Kidney (tissue), 14 donors: ENCODE results near the gene EXOC7. TPM values are rescaled to one million over a fixed set of nuclear protein-coding genes. Genes with fewer than 3 reads are reported as not detected.

Experiments used
- DNase-seq, 5 donors: peaks; one replicate each; pipeline ENCODE4 v3.0.0-alpha.2; 2013 to 2020
- FAIRE-seq: peaks from 2 replicates; lab custom pipeline; 2012; peaks lifted over from hg19 to GRCh38; lab: Jason Lieb, UNC
- H3K27ac ChIP-seq, 2 donors: one replicate each; pipeline ENCODE4 v1.7.0; 2013; ENCODE audit warnings: low read depth in 2 of 2, low read length in 2 of 2, inconsistent platforms in 1 of 2
- H3K27me3 ChIP-seq: one replicate; pipeline ENCODE4 v1.7.1; 2013; ENCODE audit warnings: low read length, inconsistent platforms; ENCODE audit not compliant: control insufficient read depth, insufficient read depth
- H3K36me3 ChIP-seq, 3 donors: one replicate each; pipeline versions ENCODE4 v1.7.0 to v1.7.1; 2013; ENCODE audit warnings: low read length in 3 of 3, control low read depth in 1 of 3, inconsistent platforms in 1 of 3; ENCODE audit not compliant: insufficient read depth in 3 of 3, control insufficient read depth in 2 of 3
- H3K4me1 ChIP-seq, 3 donors: one replicate each; pipeline versions ENCODE4 v1.7.0 to v1.7.1; 2013; ENCODE audit warnings: low read length in 3 of 3, inconsistent platforms in 1 of 3, low read depth in 1 of 3; ENCODE audit not compliant: control insufficient read depth in 2 of 3, insufficient read depth in 2 of 3
- H3K4me3 ChIP-seq, 3 donors: one replicate each; pipeline versions ENCODE4 v1.7.0 to v1.8.1; 2013; ENCODE audit warnings: low read length in 3 of 3, control low read depth in 1 of 3, inconsistent platforms in 1 of 3
- H3K9ac ChIP-seq, 3 donors: one replicate each; pipeline versions ENCODE4 v1.7.0 to v1.7.1; 2013; ENCODE audit warnings: low read length in 3 of 3, control low read depth in 1 of 3, inconsistent platforms in 1 of 3
- H3K9me3 ChIP-seq, 3 donors: one replicate each; pipeline versions ENCODE4 v1.7.0 to v1.7.1; 2013; ENCODE audit warnings: low read length in 3 of 3, control low read depth in 1 of 3, inconsistent platforms in 1 of 3; ENCODE audit not compliant: control insufficient read depth in 2 of 3, insufficient read depth in 1 of 3
- CTCF ChIP-seq: IDR thresholded peaks from 3 replicates; pipeline ENCODE4 v1.5.1; 2012; ENCODE audit warnings: mild to moderate bottlenecking, moderate library complexity, borderline replicate concordance; ENCODE audit not compliant: insufficient read depth; ENCODE audit errors: extremely low read depth
- intact Hi-C: fragments of 100-400 bp; cut with DNase I; formaldehyde crosslinking; loops from one replicate; pipeline ENCODE4 v1.11.1; 2022
- polyA plus RNA-seq: library from polyadenylated mRNA; stranded (reverse); fragments of 350-450 nt; fragmentation: Illumina TruSeq; extraction: RNeasy Lipid Tissue Mini Kit (QIAGEN cat#74804); gene quantifications from one replicate; pipeline ENCODE4 v1.2.3, GENCODE V29; 2014; ENCODE audit warnings: low read depth, low replicate concordance; ENCODE audit not compliant: insufficient read depth
- total RNA-seq: library from RNA; stranded (reverse); fragmentation: NEBNext Ultra II Directional; extraction: Animal tissue kit (Norgen Biotek cat#: 25700); gene quantifications from one replicate; pipeline ENCODE4 v1.2.1, GENCODE V29; 2021
- donor health status: control.
- donor health status: control.
- donor health status: control.
- donor health status: control.
- donor health status: control.
- donor health status: DM: yes; HTN: yes; CAD: no.
- donor health status: Normal renal cell carcinoma (clear cell type).

The EXOC7 gene
- total and polyA plus RNA-seq, 2 donors from 2014 or later, result 83.2 to 143 TPM

GRCh38 chr17:76115138-76115754, 11.7 kb upstream of the EXOC7 start:
- intact Hi-C loops, result no loop called here
- H3K4me1 ChIP-seq, result no peaks in the 10 kb centered on the region
- H3K4me3 ChIP-seq, result no peak overlapping the region
- DNase-seq (no peak), FAIRE-seq (no peak)
- no peaks in the 10 kb centered on the region for H3K27me3 ChIP-seq
- H3K36me3 ChIP-seq, result no peaks in the 10 kb centered on the region
- H3K27ac ChIP-seq, result no peak overlapping the region
- no peak for TF ChIP-seq CTCF
- no peak overlapping the region for H3K9ac ChIP-seq
- no peaks in the 10 kb centered on the region for H3K9me3 ChIP-seq

GRCh38 chr17:76111956-76112355, 8.4 kb upstream of the EXOC7 start:
- intact Hi-C loops, result no loop called here
- DNase-seq, result no peak
- Histone ChIP-seq H3K27me3 (no peaks in the 10 kb centered on the region), H3K36me3 (no peaks in the 10 kb centered on the region), H3K4me1 (no peaks in the 10 kb centered on the region), H3K9me3 (no peaks in the 10 kb centered on the region), H3K9ac (no peak overlapping the region), H3K4me3 (no peak overlapping the region), H3K27ac (no peak overlapping the region)
- FAIRE-seq, result no peak
- no peak for TF ChIP-seq CTCF

GRCh38 chr17:76107509-76107908, 3.9 kb upstream of the EXOC7 start:
- Histone ChIP-seq H3K9me3 (no peaks in the 10 kb centered on the region), H3K36me3 (no peaks in the 10 kb centered on the region), H3K9ac (no peak overlapping the region), H3K27me3 (no peaks in the 10 kb centered on the region), H3K4me1 (peaks cover 0 to 9% (median 0%) of the 10 kb centered on the region in 3 donors), H3K27ac (no peak overlapping the region), H3K4me3 (no peak overlapping the region)
- no peak for TF ChIP-seq CTCF
- no peak for DNase-seq
- intact Hi-C loops, result no loop called here
- FAIRE-seq, result no peak

- Histone ChIP-seq H3K36me3 (peaks cover 0 to under 1% (median 0%) of the 10 kb centered on the region in 3 donors), H3K27ac (no peak overlapping the region), H3K4me1 (peaks cover 0 to 11% (median 0%) of the 10 kb centered on the region in 3 donors), H3K4me3 (no peak overlapping the region), H3K27me3 (no peaks in the 10 kb centered on the region), H3K9ac (no peak overlapping the region), H3K9me3 (no peaks in the 10 kb centered on the region)
- intact Hi-C loops, result no loop called here
- no peak for DNase-seq
- FAIRE-seq, result no peak
- no peak for TF ChIP-seq CTCF
These were observed 3.1 kb upstream of the EXOC7 start for GRCh38 chr17:76106703-76107102.
